Measurements from ENCODE around the gene ANKEF1.

The ANKEF1 gene

DNA sequence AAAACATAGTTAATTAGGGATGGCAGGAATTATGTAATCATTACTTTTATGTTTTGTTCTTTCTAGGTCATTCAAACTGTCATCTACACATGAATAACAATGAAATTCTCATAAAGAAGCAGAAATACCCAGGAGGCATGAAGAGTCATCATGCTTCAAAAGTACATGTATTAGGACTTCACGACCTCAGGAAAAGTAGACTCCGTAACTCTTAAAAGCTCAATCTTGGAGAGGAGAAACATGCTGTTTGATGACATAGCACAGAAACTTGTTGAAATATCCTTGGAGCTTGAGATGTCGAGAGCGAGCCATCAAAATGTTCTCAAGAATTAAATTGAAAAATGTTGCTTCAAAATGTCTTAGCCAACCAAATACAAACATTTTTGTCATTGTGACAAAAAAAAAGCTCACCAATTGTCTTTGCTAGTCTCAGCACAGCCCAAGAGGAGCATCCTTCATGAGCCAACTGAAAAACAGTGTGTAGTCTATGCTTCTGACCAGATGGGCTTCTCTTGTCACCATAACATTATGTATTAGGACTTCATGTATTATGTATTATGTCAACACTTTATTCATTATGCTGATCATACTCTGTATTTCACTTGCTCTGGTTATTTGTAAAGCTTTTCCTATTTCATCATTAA lies 28.2 kb upstream of the ANKEF1 start:
- no peaks in the 10 kb centered on the region for H3K4me1 ChIP-seq (ENCODE audit: insufficient read depth, low read length, severe bottlenecking)
- H3K9ac ChIP-seq (ENCODE audit: low read length): no peak overlapping the region
- H3K27ac ChIP-seq (ENCODE audit: low read depth, low read length, poor library complexity, severe bottlenecking): no peak overlapping the region
- H2AFZ ChIP-seq (ENCODE audit: low read length): no peak overlapping the region
- H3K36me3 ChIP-seq (ENCODE audit: insufficient read depth, low read length): no peaks in the 10 kb centered on the region; the same call in 1 of the 2 replicates
- no peaks in the 10 kb centered on the region for H3K9me3 ChIP-seq (ENCODE audit: low read length)
- H3K4me3 ChIP-seq (ENCODE audit: low read depth, low read length, poor library complexity, severe bottlenecking): no peak overlapping the region
- H3F3A ChIP-seq (ENCODE audit: insufficient read depth, low read length): no peaks in the 10 kb centered on the region
- no peaks in the 10 kb centered on the region for H4K20me1 ChIP-seq (ENCODE audit: insufficient read depth, low read length)
- H3K9me2 ChIP-seq (ENCODE audit: low read depth, low read length): no peaks in the 10 kb centered on the region
- TF ChIP-seq, protein P1, sequence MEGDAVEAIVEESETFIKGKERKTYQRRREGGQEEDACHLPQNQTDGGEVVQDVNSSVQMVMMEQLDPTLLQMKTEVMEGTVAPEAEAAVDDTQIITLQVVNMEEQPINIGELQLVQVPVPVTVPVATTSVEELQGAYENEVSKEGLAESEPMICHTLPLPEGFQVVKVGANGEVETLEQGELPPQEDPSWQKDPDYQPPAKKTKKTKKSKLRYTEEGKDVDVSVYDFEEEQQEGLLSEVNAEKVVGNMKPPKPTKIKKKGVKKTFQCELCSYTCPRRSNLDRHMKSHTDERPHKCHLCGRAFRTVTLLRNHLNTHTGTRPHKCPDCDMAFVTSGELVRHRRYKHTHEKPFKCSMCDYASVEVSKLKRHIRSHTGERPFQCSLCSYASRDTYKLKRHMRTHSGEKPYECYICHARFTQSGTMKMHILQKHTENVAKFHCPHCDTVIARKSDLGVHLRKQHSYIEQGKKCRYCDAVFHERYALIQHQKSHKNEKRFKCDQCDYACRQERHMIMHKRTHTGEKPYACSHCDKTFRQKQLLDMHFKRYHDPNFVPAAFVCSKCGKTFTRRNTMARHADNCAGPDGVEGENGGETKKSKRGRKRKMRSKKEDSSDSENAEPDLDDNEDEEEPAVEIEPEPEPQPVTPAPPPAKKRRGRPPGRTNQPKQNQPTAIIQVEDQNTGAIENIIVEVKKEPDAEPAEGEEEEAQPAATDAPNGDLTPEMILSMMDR (IDR thresholded peaks at IDR 0.05; ENCODE audit: low read length): no peak
- TF ChIP-seq EZH2 (IDR thresholded peaks at IDR 0.05; ENCODE audit: borderline replicate concordance, low read length): no peak
- no peak overlapping the region for H3K4me2 ChIP-seq (ENCODE audit: low read length)
- no peaks in the 10 kb centered on the region for H3K27me3 ChIP-seq (ENCODE audit: insufficient read depth, low read length)
- H3K79me2 ChIP-seq (ENCODE audit: insufficient read depth, low read length): no peaks in the 10 kb centered on the region

- no peak overlapping the region for H3K9ac ChIP-seq (ENCODE audit: low read length)
- H3F3A ChIP-seq (ENCODE audit: insufficient read depth, low read length): no peaks in the 10 kb centered on the region
- no peaks in the 10 kb centered on the region for H3K4me1 ChIP-seq (ENCODE audit: insufficient read depth, low read length, severe bottlenecking)
- H3K79me2 ChIP-seq (ENCODE audit: insufficient read depth, low read length): no peaks in the 10 kb centered on the region
- no peaks in the 10 kb centered on the region for H3K9me2 ChIP-seq (ENCODE audit: low read depth, low read length)
- H4K20me1 ChIP-seq (ENCODE audit: insufficient read depth, low read length): no peaks in the 10 kb centered on the region
- H3K4me2 ChIP-seq (ENCODE audit: low read length): no peak overlapping the region
- H3K27me3 ChIP-seq (ENCODE audit: insufficient read depth, low read length): no peaks in the 10 kb centered on the region
- no peaks in the 10 kb centered on the region for H3K9me3 ChIP-seq (ENCODE audit: low read length)
- TF ChIP-seq, protein P1 (IDR thresholded peaks at IDR 0.05; ENCODE audit: low read length): no peak
- TF ChIP-seq EZH2 (IDR thresholded peaks at IDR 0.05; ENCODE audit: borderline replicate concordance, low read length): no peak
- H2AFZ ChIP-seq (ENCODE audit: low read length): no peak overlapping the region
- no peaks in the 10 kb centered on the region; the same call in 1 of the 2 replicates for H3K36me3 ChIP-seq (ENCODE audit: insufficient read depth, low read length)
- no peak overlapping the region for H3K27ac ChIP-seq (ENCODE audit: low read depth, low read length, poor library complexity, severe bottlenecking)
- H3K4me3 ChIP-seq (ENCODE audit: low read depth, low read length, poor library complexity, severe bottlenecking): no peak overlapping the region
Observed at GRCh38 chr20:10007158-10007557, 27.6 kb upstream of the ANKEF1 start.

DNA sequence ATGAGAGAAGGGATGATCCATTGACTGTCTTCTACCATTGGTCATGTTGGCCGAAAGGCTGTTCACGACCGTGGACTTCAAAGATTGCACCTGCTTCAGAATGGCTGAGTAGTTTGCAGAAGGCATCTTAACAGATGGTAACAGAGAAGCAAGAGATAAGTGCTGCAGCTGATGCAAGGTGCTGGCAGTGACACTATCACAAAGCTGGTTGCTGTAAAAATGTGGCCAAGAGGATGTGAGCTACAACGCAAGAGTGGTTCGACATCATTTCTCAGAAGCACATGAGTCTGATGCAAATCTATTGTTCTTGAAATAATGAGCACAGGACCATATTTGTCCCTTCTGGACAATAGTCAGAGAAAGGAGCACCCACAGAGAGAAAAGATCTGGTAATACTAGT lies 27.0 kb upstream of the ANKEF1 start:
- Histone ChIP-seq H3K36me3 (ENCODE audit: insufficient read depth, low read length) (no peaks in the 10 kb centered on the region; the same call in 1 of the 2 replicates), H4K20me1 (ENCODE audit: insufficient read depth, low read length) (no peaks in the 10 kb centered on the region), H3K9me2 (ENCODE audit: low read depth, low read length) (no peaks in the 10 kb centered on the region), H3K9ac (ENCODE audit: low read length) (no peak overlapping the region), H2AFZ (ENCODE audit: low read length) (no peak overlapping the region), H3K4me3 (ENCODE audit: low read depth, low read length, poor library complexity, severe bottlenecking) (no peak overlapping the region), H3F3A (ENCODE audit: insufficient read depth, low read length) (no peaks in the 10 kb centered on the region), H3K27ac (ENCODE audit: low read depth, low read length, poor library complexity, severe bottlenecking) (no peak overlapping the region), H3K79me2 (ENCODE audit: insufficient read depth, low read length) (no peaks in the 10 kb centered on the region), H3K4me2 (ENCODE audit: low read length) (no peak overlapping the region), H3K4me1 (ENCODE audit: insufficient read depth, low read length, severe bottlenecking) (no peaks in the 10 kb centered on the region), H3K27me3 (ENCODE audit: insufficient read depth, low read length) (no peaks in the 10 kb centered on the region), H3K9me3 (ENCODE audit: low read length) (no peaks in the 10 kb centered on the region)
- no peak for TF ChIP-seq EZH2 (IDR thresholded peaks at IDR 0.05; ENCODE audit: borderline replicate concordance, low read length)
- TF ChIP-seq, protein P1 (IDR thresholded peaks at IDR 0.05; ENCODE audit: low read length): no peak

Data from OCI-LY1 (cell line).